Activated T-helper 1 cell treated with anti-CD3 and anti-CD28 coated beads, Interleukin-2, amount 50 U/mL, for 16 hours (primary cell): ENCODE data around the gene CPXM2.
"Not testable (repeated sequence)": the region's sequence is repeated elsewhere in the genome, so short reads cannot be mapped to it uniquely, and the experiment has no call there.

Experiments used
- DNase-seq, 2 donors: peaks; one replicate each; pipeline ENCODE4 v3.0.0-alpha.2; 2020; ENCODE audit warnings: low read depth in 1 of 2, low spot score in 1 of 2

Gene CPXM2

GRCh38 chr10:123747426-123747825, 144.2 kb downstream of the CPXM2 start:
- DNase-seq: no peak

GRCh38 chr10:123746942-123747341, 144.7 kb downstream of the CPXM2 start:
- DNase-seq: no peak

- DNase-seq: no peak
These were observed 145.1 kb downstream of the CPXM2 start for GRCh38 chr10:123746520-123746919.

GRCh38 chr10:123746061-123746460, 145.5 kb downstream of the CPXM2 start:
- no peak for DNase-seq

- DNase-seq: no peak
These were observed 147.4 kb downstream of the CPXM2 start for GRCh38 chr10:123744224-123744536.

GRCh38 chr10:123743441-123744223, 148.0 kb downstream of the CPXM2 start:
- DNase-seq: no peak

- no peak for DNase-seq
These were observed 148.7 kb downstream of the CPXM2 start for GRCh38 chr10:123742751-123743440.

- DNase-seq: no peak
These were observed 149.9 kb downstream of the CPXM2 start for GRCh38 chr10:123741711-123742110.

- DNase-seq: no peak
These were observed 150.5 kb downstream of the CPXM2 start for GRCh38 chr10:123741146-123741545.

- not testable (repeated sequence) for DNase-seq
These were observed 154.7 kb downstream of the CPXM2 start for GRCh38 chr10:123736917-123737316.

GRCh38 chr10:123729523-123729922, 162.1 kb downstream of the CPXM2 start:
- no peak for DNase-seq

- DNase-seq: no peak
These were observed 164.8 kb downstream of the CPXM2 start for GRCh38 chr10:123726836-123727235.

GRCh38 chr10:123726381-123726780, 165.2 kb downstream of the CPXM2 start:
- DNase-seq: no peak

GRCh38 chr10:123724747-123725146, 166.9 kb downstream of the CPXM2 start:
- DNase-seq: no peak

GRCh38 chr10:123722351-123722750, 169.3 kb downstream of the CPXM2 start:
- DNase-seq: no peak

GRCh38 chr10:123721441-123722049, 170.1 kb downstream of the CPXM2 start:
- DNase-seq: no peak

GRCh38 chr10:123720536-123720935, 171.1 kb downstream of the CPXM2 start:
- DNase-seq: no peak

- DNase-seq: no peak
These were observed 173.0 kb downstream of the CPXM2 start for GRCh38 chr10:123718544-123719060.

- DNase-seq: no peak
These were observed 174.3 kb downstream of the CPXM2 start for GRCh38 chr10:123717336-123717735.

GRCh38 chr10:123715546-123715945, 176.1 kb downstream of the CPXM2 start:
- no peak for DNase-seq

- no peak for DNase-seq
These were observed 185.4 kb downstream of the CPXM2 start for GRCh38 chr10:123706236-123706635.

- no peak for DNase-seq
These were observed 186.8 kb downstream of the CPXM2 start for GRCh38 chr10:123704812-123705211.
